GM12873 (cell line): Measurements from ENCODE around the gene INPP4A.

Source experiments
- TF ChIP-seq, protein P1 (sequence below): IDR thresholded peaks from 2 replicates; pipeline ENCODE4 v1.5.1; 2012; ENCODE audit warnings: low read depth, mild to moderate bottlenecking, moderate library complexity, low read length, control low read depth; ENCODE audit not compliant: insufficient read depth; ENCODE audit errors: missing control alignments

INPP4A gene

DNA sequence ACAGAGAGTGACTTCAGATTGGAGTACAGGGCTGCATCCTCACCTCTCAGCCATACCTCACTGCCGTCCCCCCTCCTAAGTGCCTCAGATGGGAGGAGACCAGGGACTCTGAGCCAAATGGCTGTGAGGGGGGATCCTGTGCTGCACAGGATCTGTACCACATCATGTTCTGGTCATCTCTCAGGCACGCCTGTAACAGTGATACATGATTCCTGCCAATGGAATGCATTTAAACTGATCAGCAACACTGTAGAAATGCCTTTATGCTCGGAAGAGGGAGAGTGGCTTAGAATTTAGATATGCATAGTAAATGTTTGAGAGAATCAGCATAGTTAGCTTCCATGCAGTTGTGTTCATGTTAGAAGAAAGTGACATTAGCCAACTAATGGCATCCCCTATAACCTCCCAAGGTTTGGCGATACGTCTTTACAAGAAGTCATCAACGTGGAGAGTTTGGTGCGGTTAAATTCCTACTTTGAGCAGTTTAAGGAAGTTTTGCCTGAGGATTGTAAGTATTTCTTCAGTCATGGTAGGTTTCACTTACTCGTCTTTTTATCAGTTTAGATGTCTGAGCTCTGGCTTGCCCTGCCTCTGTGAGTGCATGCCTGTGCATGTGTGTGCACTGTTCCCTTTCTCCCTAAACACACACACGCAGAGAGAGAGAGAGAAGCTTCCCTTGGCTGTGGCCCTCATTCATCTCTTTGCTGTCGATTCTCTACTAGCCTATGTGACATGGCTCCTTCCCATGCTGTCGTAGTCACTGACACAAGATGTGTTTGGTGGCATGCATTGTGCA, 123.7 kb downstream of the INPP4A start:
- TF ChIP-seq, protein P1, sequence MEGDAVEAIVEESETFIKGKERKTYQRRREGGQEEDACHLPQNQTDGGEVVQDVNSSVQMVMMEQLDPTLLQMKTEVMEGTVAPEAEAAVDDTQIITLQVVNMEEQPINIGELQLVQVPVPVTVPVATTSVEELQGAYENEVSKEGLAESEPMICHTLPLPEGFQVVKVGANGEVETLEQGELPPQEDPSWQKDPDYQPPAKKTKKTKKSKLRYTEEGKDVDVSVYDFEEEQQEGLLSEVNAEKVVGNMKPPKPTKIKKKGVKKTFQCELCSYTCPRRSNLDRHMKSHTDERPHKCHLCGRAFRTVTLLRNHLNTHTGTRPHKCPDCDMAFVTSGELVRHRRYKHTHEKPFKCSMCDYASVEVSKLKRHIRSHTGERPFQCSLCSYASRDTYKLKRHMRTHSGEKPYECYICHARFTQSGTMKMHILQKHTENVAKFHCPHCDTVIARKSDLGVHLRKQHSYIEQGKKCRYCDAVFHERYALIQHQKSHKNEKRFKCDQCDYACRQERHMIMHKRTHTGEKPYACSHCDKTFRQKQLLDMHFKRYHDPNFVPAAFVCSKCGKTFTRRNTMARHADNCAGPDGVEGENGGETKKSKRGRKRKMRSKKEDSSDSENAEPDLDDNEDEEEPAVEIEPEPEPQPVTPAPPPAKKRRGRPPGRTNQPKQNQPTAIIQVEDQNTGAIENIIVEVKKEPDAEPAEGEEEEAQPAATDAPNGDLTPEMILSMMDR = no peak

DNA sequence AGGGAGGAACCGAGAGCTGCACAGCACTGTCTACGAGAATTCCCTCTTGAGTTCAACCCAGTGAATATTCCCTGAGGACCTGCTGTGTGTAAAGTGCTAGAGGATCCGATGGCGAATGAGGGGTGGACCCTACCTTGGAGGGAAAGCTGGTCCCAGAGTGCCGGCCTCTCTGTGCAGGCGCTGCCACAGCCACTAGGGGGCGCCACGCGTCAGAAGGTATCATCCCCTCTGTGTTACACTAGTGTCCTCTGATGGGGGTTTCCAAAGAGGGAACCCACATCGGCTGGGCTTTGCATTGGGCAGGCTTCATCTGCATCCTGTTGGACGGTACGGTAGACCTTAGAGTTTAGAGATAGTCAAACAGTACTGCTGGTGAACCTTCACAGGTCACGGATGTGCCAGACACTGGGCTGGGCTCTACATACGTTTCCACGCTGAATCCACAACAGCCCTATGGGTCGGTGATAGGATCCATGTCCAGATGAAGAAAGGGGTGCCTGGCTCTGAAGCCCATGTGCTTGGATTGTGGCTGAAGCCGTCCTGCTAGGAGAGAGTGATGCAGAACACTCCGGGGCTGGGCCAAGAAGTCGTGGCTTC, 124.6 kb downstream of the INPP4A start:
- TF ChIP-seq, protein P1 = peak; percentile 95

DNA sequence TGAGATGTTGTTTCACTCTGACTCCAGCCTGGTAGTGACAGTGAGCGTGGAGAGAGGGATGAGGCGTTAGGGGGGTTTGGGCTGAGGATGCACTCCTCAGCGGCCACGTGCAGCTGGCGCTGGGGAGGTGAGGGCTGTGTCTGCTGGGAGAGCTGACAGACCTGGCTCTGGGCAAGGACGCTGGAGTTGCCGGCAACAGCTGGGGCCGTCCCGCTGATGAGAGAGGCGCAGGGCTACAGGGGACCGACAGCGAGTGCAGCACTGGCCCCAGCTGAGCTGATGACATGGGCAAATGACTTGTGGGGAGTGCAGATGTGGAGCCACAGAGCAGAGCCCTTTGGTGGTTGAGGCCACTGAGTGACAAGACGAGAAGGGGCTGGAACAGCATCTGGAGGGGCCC, 125.3 kb downstream of the INPP4A start:
- TF ChIP-seq, protein P1 = no peak

DNA sequence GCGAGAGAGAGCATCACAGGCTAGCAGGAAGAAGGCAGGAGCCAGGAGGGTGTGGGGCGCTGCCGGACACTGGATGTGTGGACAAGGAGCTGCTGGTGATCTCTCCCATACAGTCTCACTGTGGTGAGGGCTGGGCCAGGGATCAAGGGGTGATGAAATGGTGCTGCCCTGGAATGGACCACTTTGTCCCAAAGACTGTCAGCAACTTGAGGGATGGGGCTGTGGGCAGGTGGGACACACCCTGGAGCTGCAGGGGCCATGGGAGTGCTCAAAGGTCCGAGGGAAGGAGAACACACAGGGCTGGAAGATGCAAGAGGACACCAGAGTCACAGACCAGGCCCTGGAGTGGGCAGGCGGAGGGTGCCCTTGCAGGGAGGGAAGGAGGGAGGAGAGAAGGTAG, 125.7 kb downstream of the INPP4A start:
- TF ChIP-seq, protein P1 = no peak

DNA sequence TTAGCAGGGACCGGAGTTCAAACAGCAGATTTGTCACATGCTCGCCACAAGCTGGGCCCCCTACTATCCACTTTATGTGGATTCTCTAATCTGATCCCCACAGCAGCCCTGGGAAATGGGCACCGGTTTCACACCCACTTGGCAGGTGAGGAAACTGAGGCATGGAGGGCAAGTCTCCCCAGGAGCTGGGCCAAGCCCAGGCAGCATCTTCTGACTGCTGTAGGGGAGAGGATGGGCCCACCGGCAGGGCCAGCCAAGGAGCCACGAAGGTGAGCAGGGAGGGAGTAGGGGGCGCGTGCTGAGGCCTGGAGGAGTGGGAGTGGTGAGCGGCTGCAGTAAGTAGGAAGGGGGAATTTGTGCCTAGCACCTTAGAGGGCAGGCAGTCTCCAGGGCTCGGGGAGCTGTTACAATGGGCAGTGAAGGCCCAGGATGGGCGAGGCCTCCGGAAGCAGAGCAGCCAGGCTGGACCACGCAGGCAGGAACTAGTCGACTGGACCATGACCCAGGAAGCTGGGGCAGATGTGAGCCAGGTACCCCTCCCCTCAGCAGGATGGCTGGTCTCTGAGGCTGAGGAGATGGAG, 126.6 kb downstream of the INPP4A start:
- TF ChIP-seq, protein P1 = no peak

DNA sequence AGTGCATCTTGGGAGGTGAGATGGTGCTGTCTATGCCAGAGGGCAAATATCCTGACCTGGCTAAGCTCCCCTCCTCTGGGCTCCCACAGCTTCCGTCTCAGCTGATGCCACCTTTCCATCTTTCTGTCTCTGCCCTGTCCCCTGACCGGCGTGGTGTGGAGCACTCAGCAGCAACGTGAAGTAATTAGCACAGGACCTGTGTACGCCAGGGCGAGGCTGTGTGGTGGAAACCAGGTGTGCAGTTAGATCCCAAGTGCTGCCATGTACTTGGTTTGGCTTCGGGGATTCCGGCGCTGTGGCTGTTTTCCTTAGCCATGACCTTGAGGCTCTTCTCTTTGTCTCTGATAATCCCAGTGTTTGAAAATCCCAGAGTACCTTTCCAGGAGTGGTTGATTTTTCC, 127.1 kb downstream of the INPP4A start:
- TF ChIP-seq, protein P1 = no peak

DNA sequence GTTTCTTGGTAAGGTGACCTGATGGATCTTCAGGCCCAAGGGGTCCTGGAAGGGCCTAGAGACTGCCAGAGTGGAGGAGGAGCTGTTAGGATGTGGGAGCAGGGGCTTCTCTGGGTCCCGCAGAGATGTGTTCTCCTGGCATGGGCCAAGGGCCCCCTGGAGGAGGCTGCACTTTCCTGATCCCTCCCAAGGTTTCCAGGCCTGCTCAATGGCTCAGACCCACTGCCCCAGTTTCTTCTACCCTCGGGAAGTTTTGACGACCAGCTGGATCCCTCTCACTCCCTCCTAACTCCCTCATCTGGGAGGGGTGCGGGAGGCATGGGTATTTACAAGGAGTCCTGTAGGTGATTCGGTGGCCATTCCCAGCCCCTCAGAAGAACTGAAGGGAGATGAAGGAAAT, 127.6 kb downstream of the INPP4A start:
- TF ChIP-seq, protein P1 = no peak
